Astrocyte (in vitro differentiated cells and primary cell): ENCODE data around the gene MYLIP. TPM values are rescaled to one million over a fixed set of nuclear protein-coding genes. Genes with fewer than 3 reads are reported as not detected.

Experiments
- DNase-seq: peaks from one replicate; pipeline ENCODE4 v3.0.0-alpha.2; 2010; ENCODE audit warnings: low read depth
- FAIRE-seq: peaks from 2 replicates; lab custom pipeline; 2011; peaks lifted over from hg19 to GRCh38; lab: Jason Lieb, UNC
- H2AFZ ChIP-seq: 2 replicates; pipeline ENCODE4 v1.6.0; 2012; ENCODE audit warnings: low read depth, low read length, inconsistent platforms
- H3K27ac ChIP-seq: 2 replicates; pipeline ENCODE4 v1.5.1; 2011; ENCODE audit warnings: low read depth, low read length, inconsistent platforms
- H3K27me3 ChIP-seq: 2 replicates; pipeline ENCODE4 v1.6.0; 2011; ENCODE audit warnings: low read length, inconsistent platforms; ENCODE audit not compliant: insufficient read depth
- H3K36me3 ChIP-seq: 2 replicates; pipeline ENCODE4 v1.5.1; 2011; ENCODE audit warnings: low read length, inconsistent platforms; ENCODE audit not compliant: insufficient read depth
- H3K4me1 ChIP-seq: 2 replicates; pipeline ENCODE4 v1.5.1; 2011; ENCODE audit warnings: low read length, inconsistent platforms; ENCODE audit not compliant: insufficient read depth
- H3K4me2 ChIP-seq: 2 replicates; pipeline ENCODE4 v1.6.0; 2012; ENCODE audit warnings: low read length, inconsistent platforms
- H3K4me3 ChIP-seq: 2 replicates; pipeline ENCODE4 v1.5.1; 2011; ENCODE audit warnings: low read depth, mild to moderate bottlenecking, low read length, inconsistent platforms; ENCODE audit not compliant: insufficient read depth
- H3K79me2 ChIP-seq: 2 replicates; pipeline ENCODE4 v1.6.0; 2012; ENCODE audit warnings: mild to moderate bottlenecking, low read length, inconsistent platforms; ENCODE audit not compliant: insufficient read depth
- H3K9ac ChIP-seq: 2 replicates; pipeline ENCODE4 v1.6.0; 2012; ENCODE audit warnings: mild to moderate bottlenecking, low read length, inconsistent platforms
- H3K9me3 ChIP-seq: 2 replicates; pipeline ENCODE4 v1.5.1; 2012; ENCODE audit warnings: low read depth, mild to moderate bottlenecking, low read length, inconsistent platforms; ENCODE audit not compliant: insufficient read depth
- H4K20me1 ChIP-seq: 2 replicates; pipeline ENCODE4 v1.6.0; 2012; ENCODE audit warnings: low read length, inconsistent platforms; ENCODE audit not compliant: insufficient read depth
- H3K27ac Mint-ChIP-seq: one replicate; pipeline ENCODE4 v1.8.0; 2021; ENCODE audit warnings: mild to moderate bottlenecking, mixed read lengths; ENCODE audit not compliant: unreplicated experiment
- H3K27me3 Mint-ChIP-seq: one replicate; pipeline ENCODE4 v1.8.0; 2021; ENCODE audit warnings: low read depth, mixed read lengths; ENCODE audit not compliant: unreplicated experiment
- H3K36me3 Mint-ChIP-seq: one replicate; pipeline ENCODE4 v1.8.0; 2021; ENCODE audit warnings: low read depth, mixed read lengths; ENCODE audit not compliant: unreplicated experiment
- H3K4me1 Mint-ChIP-seq: one replicate; pipeline ENCODE4 v1.8.0; 2021; ENCODE audit warnings: low read depth, mixed read lengths; ENCODE audit not compliant: unreplicated experiment
- H3K4me3 Mint-ChIP-seq: one replicate; pipeline ENCODE4 v1.8.0; 2021; ENCODE audit warnings: mild to moderate bottlenecking, moderate library complexity, mixed read lengths; ENCODE audit not compliant: unreplicated experiment
- H3K9me3 Mint-ChIP-seq: one replicate; pipeline ENCODE4 v1.8.0; 2021; ENCODE audit warnings: mild to moderate bottlenecking, mixed read lengths; ENCODE audit not compliant: unreplicated experiment
- CTCF ChIP-seq: IDR thresholded peaks from 2 replicates; pipeline ENCODE4 v1.5.1; 2011; ENCODE audit warnings: low read depth, mild to moderate bottlenecking, inconsistent platforms, low read length, moderate library complexity; ENCODE audit not compliant: insufficient read depth
- EZH2 ChIP-seq: IDR thresholded peaks from 2 replicates; pipeline ENCODE4 v1.6.1; 2012; ENCODE audit warnings: mild to moderate bottlenecking, low read length, inconsistent platforms; ENCODE audit not compliant: insufficient read depth
- total RNA-seq: library from RNA; stranded (reverse); gene quantifications from 2 replicates; pipeline ENCODE4 v1.2.1, GENCODE V29; 2021

MYLIP gene
- total RNA-seq, 1 donor from 2014 or later, result 12.9 TPM

- no peaks in the 10 kb centered on the region for H3K9me3 Mint-ChIP-seq
- H3K27me3 Mint-ChIP-seq, result no peaks in the 10 kb centered on the region
- FAIRE-seq (no peak), DNase-seq (no peak)
- Histone ChIP-seq H3K4me1 (no peaks in the 10 kb centered on the region), H3K9ac (no peak overlapping the region), H3K27me3 (no peaks in the 10 kb centered on the region), H3K4me2 (no peak overlapping the region), H4K20me1 (no peaks in the 10 kb centered on the region), H3K4me3 (no peak overlapping the region), H2AFZ (no peak overlapping the region), H3K27ac (no peak overlapping the region), H3K9me3 (no peaks in the 10 kb centered on the region), H3K79me2 (no peaks in the 10 kb centered on the region), H3K36me3 (no peaks in the 10 kb centered on the region)
- H3K36me3 Mint-ChIP-seq, result peaks cover 35% of the 10 kb centered on the region
- no peak overlapping the region for H3K27ac Mint-ChIP-seq
- TF ChIP-seq CTCF, result no peak
- TF ChIP-seq EZH2, result no peak
- peaks cover 8% of the 10 kb centered on the region for H3K4me1 Mint-ChIP-seq
- H3K4me3 Mint-ChIP-seq, result no peak overlapping the region
These were observed 20.4 kb downstream of the MYLIP start for GRCh38 chr6:16149305-16149704.

GRCh38 chr6:16150098-16150497 is 21.2 kb downstream of the MYLIP start:
- no peak overlapping the region for H3K27ac Mint-ChIP-seq
- no peaks in the 10 kb centered on the region for H3K27me3 Mint-ChIP-seq
- Histone ChIP-seq H3K36me3 (no peaks in the 10 kb centered on the region), H3K4me1 (peaks cover 4% of the 10 kb centered on the region), H2AFZ (no peak overlapping the region), H3K4me2 (no peak overlapping the region), H3K27me3 (no peaks in the 10 kb centered on the region), H3K9me3 (no peaks in the 10 kb centered on the region), H4K20me1 (no peaks in the 10 kb centered on the region), H3K4me3 (no peak overlapping the region), H3K79me2 (no peaks in the 10 kb centered on the region), H3K9ac (no peak overlapping the region), H3K27ac (no peak overlapping the region)
- H3K4me1 Mint-ChIP-seq, result peaks cover 14% of the 10 kb centered on the region
- no peak overlapping the region for H3K4me3 Mint-ChIP-seq
- no peak for DNase-seq
- H3K9me3 Mint-ChIP-seq, result no peaks in the 10 kb centered on the region
- TF ChIP-seq EZH2, result no peak
- no peak for TF ChIP-seq CTCF
- H3K36me3 Mint-ChIP-seq, result peaks cover 30% of the 10 kb centered on the region
- FAIRE-seq, result no peak

- no peak overlapping the region for H3K4me2 ChIP-seq
- peaks cover 20% of the 10 kb centered on the region for H3K36me3 Mint-ChIP-seq
- no peak overlapping the region for H3K4me3 Mint-ChIP-seq
- no peaks in the 10 kb centered on the region for H3K27me3 ChIP-seq
- H3K27ac Mint-ChIP-seq, result no peak overlapping the region
- no peak overlapping the region for H3K27ac ChIP-seq
- peaks cover 10% of the 10 kb centered on the region for H3K4me1 Mint-ChIP-seq
- no peak overlapping the region for H3K4me3 ChIP-seq
- H3K9me3 ChIP-seq, result no peaks in the 10 kb centered on the region
- H3K36me3 ChIP-seq, result no peaks in the 10 kb centered on the region
- FAIRE-seq (no peak), DNase-seq (no peak)
- no peak overlapping the region for H2AFZ ChIP-seq
- no peak for TF ChIP-seq CTCF
- no peak for TF ChIP-seq EZH2
- no peak overlapping the region for H3K9ac ChIP-seq
- H3K4me1 ChIP-seq, result peaks cover 4% of the 10 kb centered on the region
- no peaks in the 10 kb centered on the region for H4K20me1 ChIP-seq
- H3K79me2 ChIP-seq, result no peaks in the 10 kb centered on the region
- H3K9me3 Mint-ChIP-seq, result no peaks in the 10 kb centered on the region
- H3K27me3 Mint-ChIP-seq, result no peaks in the 10 kb centered on the region
These were observed 24.4 kb downstream of the MYLIP start for GRCh38 chr6:16153211-16153820.
